Skeletal muscle tissue (tissue), 4 donors: Measurements from ENCODE around the gene MMP24. TPM values are rescaled to one million over a fixed set of nuclear protein-coding genes. Genes with fewer than 3 reads are reported as not detected.
A peak's percentile ranks its signal among the peaks of the same experiment; 100 is the strongest.
"Not testable (repeated sequence)": the region's sequence is repeated elsewhere in the genome, so short reads cannot be mapped to it uniquely, and the experiment has no call there.

Source experiments
- H3K27ac ChIP-seq: one replicate; pipeline ENCODE4 v1.7.0; 2013; ENCODE audit warnings: mild to moderate bottlenecking, low read depth, low read length, inconsistent platforms
- H3K27me3 ChIP-seq, 3 donors: one replicate each; pipeline ENCODE4 v1.7.0; 2013; ENCODE audit warnings: low read length in 3 of 3; ENCODE audit not compliant: control insufficient read depth in 3 of 3, insufficient read depth in 3 of 3
- H3K36me3 ChIP-seq, 3 donors: one replicate each; pipeline ENCODE4 v1.7.0; 2013; ENCODE audit warnings: low read length in 3 of 3; ENCODE audit not compliant: control insufficient read depth in 3 of 3, insufficient read depth in 3 of 3
- H3K4me1 ChIP-seq, 3 donors: one replicate each; pipeline ENCODE4 v1.7.0; 2013; ENCODE audit warnings: low read length in 3 of 3, mild to moderate bottlenecking in 3 of 3; ENCODE audit not compliant: control insufficient read depth in 3 of 3, insufficient read depth in 3 of 3
- H3K4me3 ChIP-seq, 3 donors: one replicate each; pipeline ENCODE4 v1.7.0; 2013; ENCODE audit warnings: low read length in 3 of 3
- H3K9ac ChIP-seq, 3 donors: one replicate each; pipeline ENCODE4 v1.7.0; 2013; ENCODE audit warnings: low read length in 3 of 3, mild to moderate bottlenecking in 3 of 3, moderate library complexity in 2 of 3, low read depth in 1 of 3
- H3K9me3 ChIP-seq, 3 donors: one replicate each; pipeline ENCODE4 v1.7.0; 2013; ENCODE audit warnings: low read length in 3 of 3; ENCODE audit not compliant: control insufficient read depth in 3 of 3
- total RNA-seq: library from RNA; depleted of rRNA; stranded (reverse); fragments of >200 nt; gene quantifications from one replicate; pipeline ENCODE4 v1.2.3, GENCODE V29; 2014
- donor health status: Osteomylitis.

Gene MMP24
- total RNA-seq, 1 donor from 2014 or later: under 0.01 TPM

DNA sequence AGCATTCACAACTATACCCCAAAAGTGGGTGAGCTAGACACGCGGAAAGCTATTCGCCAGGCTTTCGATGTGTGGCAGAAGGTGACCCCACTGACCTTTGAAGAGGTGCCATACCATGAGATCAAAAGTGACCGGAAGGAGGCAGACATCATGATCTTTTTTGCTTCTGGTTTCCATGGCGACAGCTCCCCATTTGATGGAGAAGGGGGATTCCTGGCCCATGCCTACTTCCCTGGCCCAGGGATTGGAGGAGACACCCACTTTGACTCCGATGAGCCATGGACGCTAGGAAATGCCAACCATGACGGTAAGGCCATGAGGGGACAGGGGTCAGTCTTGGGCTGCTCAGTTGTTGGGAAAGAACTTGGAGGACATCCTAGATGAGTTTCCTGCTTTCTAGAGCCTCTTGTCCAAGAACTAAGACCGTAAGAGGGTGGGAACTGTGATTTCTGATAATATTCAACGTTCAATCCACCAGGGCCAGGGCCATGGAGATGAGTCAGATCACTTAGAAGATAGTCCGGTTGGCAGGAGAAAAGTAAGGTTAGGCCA lies 28.0 kb downstream of the MMP24 start:
- Histone ChIP-seq H3K4me1 (no peaks in the 10 kb centered on the region), H3K9me3 (no peaks in the 10 kb centered on the region), H3K27ac (no peak overlapping the region), H3K4me3 (no peak overlapping the region), H3K36me3 (peaks cover 0 to 3% (median 2%) of the 10 kb centered on the region in 3 donors), H3K9ac (no peak overlapping the region), H3K27me3 (no peaks in the 10 kb centered on the region)

DNA sequence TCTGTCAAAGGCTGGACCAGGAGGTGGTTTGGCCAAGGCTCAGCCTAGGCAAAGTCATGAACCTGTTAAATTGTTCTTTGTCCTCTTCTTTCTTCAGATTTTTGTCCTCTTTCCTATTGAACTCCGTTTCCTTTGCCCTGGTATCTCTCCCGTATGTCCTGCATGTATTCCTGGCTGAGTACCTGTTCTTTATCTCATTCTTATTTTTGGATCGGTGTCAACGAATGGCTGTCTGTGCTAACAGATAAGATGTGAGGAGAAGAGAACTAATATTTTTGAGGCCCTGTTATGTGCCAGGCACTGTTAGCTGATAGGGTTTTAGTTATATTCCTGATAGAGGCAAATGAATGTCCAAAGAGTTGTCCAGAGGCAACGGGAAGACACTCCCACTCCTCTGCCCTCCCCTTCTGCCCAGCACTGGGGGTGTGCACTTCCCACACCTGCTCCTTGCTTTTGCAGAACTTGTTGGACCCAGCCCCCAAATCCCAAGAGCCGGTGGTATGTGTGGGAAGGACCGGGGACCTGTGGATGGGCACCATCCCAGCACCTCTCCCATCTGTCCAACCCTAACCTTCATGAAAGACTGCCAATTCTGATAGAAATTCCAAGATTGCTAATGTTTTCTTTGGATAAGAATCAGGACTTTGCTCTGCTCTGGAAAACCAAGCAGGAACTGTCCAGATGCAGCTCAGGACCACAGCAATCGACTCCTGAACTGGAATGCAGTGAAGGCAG lies 30.9 kb downstream of the MMP24 start:
- Histone ChIP-seq H3K36me3 (peaks cover 0 to 3% (median 2%) of the 10 kb centered on the region in 3 donors), H3K9me3 (no peaks in the 10 kb centered on the region), H3K4me3 (no peak overlapping the region), H3K27ac (no peak overlapping the region), H3K27me3 (no peaks in the 10 kb centered on the region), H3K4me1 (no peaks in the 10 kb centered on the region), H3K9ac (no peak overlapping the region)

GRCh38 chr20:35260426-35260825 lies 33.9 kb downstream of the MMP24 start:
- Histone ChIP-seq H3K27ac (no peak overlapping the region), H3K4me3 (no peak overlapping the region), H3K27me3 (no peaks in the 10 kb centered on the region), H3K4me1 (peaks cover 0 to 12% (median 8%) of the 10 kb centered on the region in 3 donors), H3K9ac (no peak overlapping the region), H3K9me3 (no peaks in the 10 kb centered on the region), H3K36me3 (peaks cover 0 to 6% (median 5%) of the 10 kb centered on the region in 3 donors)

DNA sequence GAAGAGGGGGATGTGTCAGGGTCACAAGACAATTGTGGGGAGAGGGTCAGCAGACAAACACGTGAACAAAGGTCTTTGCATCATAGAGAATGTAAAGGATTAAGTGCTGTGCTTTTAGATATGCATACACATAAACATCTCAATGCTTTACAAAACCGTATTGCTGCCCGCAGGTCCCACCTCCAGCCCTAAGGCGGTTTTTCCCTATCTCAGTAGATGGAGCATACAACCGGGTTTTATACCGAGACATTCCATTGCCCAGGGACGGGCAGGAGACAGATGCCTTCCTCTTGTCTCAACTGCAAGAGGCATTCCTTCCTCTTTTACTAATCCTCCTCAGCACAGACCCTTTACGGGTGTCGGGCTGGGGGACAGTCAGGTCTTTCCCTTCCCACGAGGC lies 35.8 kb downstream of the MMP24 start:
- not testable (repeated sequence) for H3K4me3 ChIP-seq, H3K9ac ChIP-seq, H3K27me3 ChIP-seq, H3K9me3 ChIP-seq, H3K27ac ChIP-seq
- peaks cover 4 to 13% (median 6%) of the 10 kb centered on the region in 3 donors for H3K36me3 ChIP-seq
- peaks cover 0 to 12% (median 8%) of the 10 kb centered on the region in 3 donors for H3K4me1 ChIP-seq

DNA sequence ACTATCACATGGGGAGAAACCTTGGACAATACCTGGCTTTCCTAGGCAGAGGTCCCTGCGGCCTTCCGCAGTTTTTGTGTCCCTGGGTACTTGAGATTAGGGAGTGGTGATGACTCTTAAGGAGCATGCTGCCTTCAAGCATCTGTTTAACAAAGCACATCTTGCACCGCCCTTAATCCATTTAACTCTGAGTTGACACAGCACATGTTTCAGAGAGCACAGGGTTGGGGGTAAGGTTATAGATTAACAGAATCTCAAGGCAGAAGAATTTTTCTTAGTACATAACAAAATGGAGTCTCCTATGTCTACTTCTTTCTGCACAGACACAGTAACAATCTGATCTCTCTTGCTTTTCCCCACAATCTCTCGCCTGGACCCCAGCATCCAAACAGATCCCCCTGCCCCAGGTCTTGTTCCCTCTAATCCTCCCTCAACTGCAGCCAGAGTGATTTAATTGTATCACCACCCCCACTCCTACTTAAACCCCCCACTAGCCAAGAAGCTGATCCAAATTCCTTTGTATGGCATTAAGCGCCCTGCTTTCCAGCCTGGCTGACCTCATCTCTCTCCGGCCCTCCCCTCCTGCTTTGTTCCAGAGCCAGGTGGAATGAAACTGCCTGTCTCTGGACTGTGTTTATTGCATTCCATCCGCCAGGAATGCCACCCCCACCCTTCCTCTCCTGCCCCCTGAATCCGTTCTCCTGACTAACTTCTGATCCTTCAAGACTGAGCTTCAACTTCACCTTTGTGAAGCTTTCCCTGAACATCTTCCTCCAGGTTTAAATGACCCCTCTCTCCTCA lies 36.4 kb downstream of the MMP24 start:
- not testable (repeated sequence) for H3K27me3 ChIP-seq, H3K9me3 ChIP-seq, H3K27ac ChIP-seq, H3K4me3 ChIP-seq
- H3K36me3 ChIP-seq: peaks cover 10 to 19% (median 12%) of the 10 kb centered on the region in 3 donors
- H3K9ac ChIP-seq: peak overlapping the region in 1 of 3 donors; percentile 54
- H3K4me1 ChIP-seq: peaks cover 0 to 12% (median 8%) of the 10 kb centered on the region in 3 donors

- Histone ChIP-seq H3K4me3 (peak overlapping the region in 1 of 3 donors; percentile 22), H3K36me3 (peaks cover 15 to 21% (median 15%) of the 10 kb centered on the region in 3 donors), H3K27me3 (no peaks in the 10 kb centered on the region), H3K9me3 (no peaks in the 10 kb centered on the region), H3K4me1 (peaks cover 0 to 12% (median 8%) of the 10 kb centered on the region in 3 donors), H3K27ac (no peak overlapping the region), H3K9ac (peak overlapping the region in 1 of 3 donors; percentile 54)
Measured at GRCh38 chr20:35263532-35264341, 37.2 kb downstream of the MMP24 start.

GRCh38 chr20:35264755-35265154 lies 38.3 kb downstream of the MMP24 start:
- no peak overlapping the region for H3K9ac ChIP-seq
- peaks cover 0 to 12% (median 11%) of the 10 kb centered on the region in 3 donors for H3K4me1 ChIP-seq
- H3K27me3 ChIP-seq: no peaks in the 10 kb centered on the region
- no peak overlapping the region for H3K4me3 ChIP-seq
- peaks cover 17 to 25% (median 18%) of the 10 kb centered on the region in 3 donors for H3K36me3 ChIP-seq
- no peak overlapping the region for H3K27ac ChIP-seq
- no peaks in the 10 kb centered on the region for H3K9me3 ChIP-seq

DNA sequence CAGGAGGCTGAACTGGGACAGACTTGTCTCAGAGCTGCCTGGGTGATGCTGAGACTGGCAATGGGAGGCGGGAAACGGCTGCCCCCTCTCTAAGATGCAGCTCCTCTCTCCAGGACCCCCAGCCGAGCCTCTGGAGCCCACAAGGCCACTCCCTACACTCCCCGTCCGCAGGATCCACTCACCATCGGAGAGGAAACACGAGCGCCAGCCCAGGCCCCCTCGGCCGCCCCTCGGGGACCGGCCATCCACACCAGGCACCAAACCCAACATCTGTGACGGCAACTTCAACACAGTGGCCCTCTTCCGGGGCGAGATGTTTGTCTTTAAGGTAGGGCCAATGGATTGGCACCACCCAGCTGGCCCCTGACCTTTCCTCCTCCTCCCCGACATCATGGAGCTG lies 40.6 kb downstream of the MMP24 start:
- H3K4me1 ChIP-seq: peaks cover 0 to 12% (median 11%) of the 10 kb centered on the region in 3 donors
- H3K36me3 ChIP-seq: peaks cover 23 to 35% (median 32%) of the 10 kb centered on the region in 3 donors
- no peak overlapping the region for H3K9ac ChIP-seq
- no peak overlapping the region for H3K4me3 ChIP-seq
- no peaks in the 10 kb centered on the region for H3K9me3 ChIP-seq
- H3K27ac ChIP-seq: no peak overlapping the region
- no peaks in the 10 kb centered on the region for H3K27me3 ChIP-seq

GRCh38 chr20:35269055-35269781 lies 42.7 kb downstream of the MMP24 start:
- H3K9ac ChIP-seq: no peak overlapping the region
- no peaks in the 10 kb centered on the region for H3K9me3 ChIP-seq

More at GRCh38 chr20:35269055-35269781, 42.7 kb downstream of the MMP24 start:
- Histone ChIP-seq H3K27me3 (no peaks in the 10 kb centered on the region), H3K36me3 (peaks cover 21 to 36% (median 32%) of the 10 kb centered on the region in 3 donors), H3K4me3 (no peak overlapping the region), H3K4me1 (peaks cover 0 to 7% (median 0%) of the 10 kb centered on the region in 3 donors), H3K27ac (no peak overlapping the region)
